Karpas-422 (cell line): Measurements from ENCODE around the gene NR1H2. TPM values are rescaled to one million over a fixed set of nuclear protein-coding genes. Genes with fewer than 3 reads are reported as not detected.

ENCODE experiments used
- DNase-seq: peaks from one replicate; pipeline ENCODE4 v3.0.0-alpha.2; 2015
- H2AFZ ChIP-seq: fragments of 200-600 bp; sonication (generic); 2 replicates; pipeline ENCODE4 v1.6.1; 2014; ENCODE audit warnings: antibody characterized with exemption, low read length, mixed read lengths
- H3K27ac ChIP-seq: fragments of 200-600 bp; sonication (generic); 2 replicates; pipeline ENCODE4 v1.5.1; 2014; ENCODE audit warnings: mild to moderate bottlenecking, low read length, moderate library complexity
- H3K27me3 ChIP-seq: fragments of 200-600 bp; sonication (generic); 2 replicates; pipeline ENCODE4 v1.6.1; 2014; ENCODE audit warnings: low read length, mixed read lengths
- H3K36me3 ChIP-seq: fragments of 200-600 bp; sonication (generic); 2 replicates; pipeline ENCODE4 v1.6.1; 2014; ENCODE audit warnings: low read length, mixed read lengths; ENCODE audit not compliant: insufficient read depth
- H3K4me1 ChIP-seq: fragments of 200-600 bp; sonication (generic); 2 replicates; pipeline ENCODE4 v1.6.1; 2014; ENCODE audit warnings: mild to moderate bottlenecking, low read length, mixed read lengths
- H3K4me2 ChIP-seq: fragments of 200-600 bp; sonication (generic); 2 replicates; pipeline ENCODE4 v1.6.1; 2014; ENCODE audit warnings: low read length, low read depth, mild to moderate bottlenecking; ENCODE audit not compliant: poor library complexity, severe bottlenecking
- H3K4me3 ChIP-seq: fragments of 200-600 bp; sonication (generic); 2 replicates; pipeline ENCODE4 v1.5.1; 2014; ENCODE audit warnings: mild to moderate bottlenecking, antibody characterized with exemption, low read length, mixed read lengths
- H3K79me2 ChIP-seq: fragments of 200-600 bp; sonication (generic); 2 replicates; pipeline ENCODE4 v1.6.1; 2014; ENCODE audit warnings: mild to moderate bottlenecking, low read length, mixed read lengths
- H3K9ac ChIP-seq: fragments of 200-600 bp; sonication (generic); 2 replicates; pipeline ENCODE4 v1.6.0; 2014; ENCODE audit warnings: low read length
- H3K9me2 ChIP-seq: fragments of 200-600 bp; sonication (generic), shearing (Covaris generic); replicated peaks from 2 replicates; pipeline ENCODE4 v1.6.0; 2014; ENCODE audit warnings: mild to moderate bottlenecking, low read length, moderate library complexity; ENCODE audit not compliant: insufficient read depth
- H3K9me3 ChIP-seq: fragments of 300-700, 200-600 bp; sonication (generic); 2 replicates; pipeline ENCODE4 v1.6.1; 2014; ENCODE audit warnings: low read length, mixed read lengths
- H4K20me1 ChIP-seq: fragments of 200-600 bp; sonication (generic); 2 replicates; pipeline ENCODE4 v1.6.1; 2014; ENCODE audit warnings: mild to moderate bottlenecking, antibody characterized with exemption, low read length, low read depth; ENCODE audit not compliant: insufficient read depth
- total RNA-seq: library from RNA; depleted of rRNA; stranded (reverse); fragments of >200 nt; shearing (Covaris generic); gene quantifications from 2 replicates; pipeline ENCODE4 v1.2.3, GENCODE V29; 2014; ENCODE audit warnings: low replicate concordance

Gene NR1H2
- total RNA-seq, 1 experiment from 2014 or later, result 68.2 TPM

DNA sequence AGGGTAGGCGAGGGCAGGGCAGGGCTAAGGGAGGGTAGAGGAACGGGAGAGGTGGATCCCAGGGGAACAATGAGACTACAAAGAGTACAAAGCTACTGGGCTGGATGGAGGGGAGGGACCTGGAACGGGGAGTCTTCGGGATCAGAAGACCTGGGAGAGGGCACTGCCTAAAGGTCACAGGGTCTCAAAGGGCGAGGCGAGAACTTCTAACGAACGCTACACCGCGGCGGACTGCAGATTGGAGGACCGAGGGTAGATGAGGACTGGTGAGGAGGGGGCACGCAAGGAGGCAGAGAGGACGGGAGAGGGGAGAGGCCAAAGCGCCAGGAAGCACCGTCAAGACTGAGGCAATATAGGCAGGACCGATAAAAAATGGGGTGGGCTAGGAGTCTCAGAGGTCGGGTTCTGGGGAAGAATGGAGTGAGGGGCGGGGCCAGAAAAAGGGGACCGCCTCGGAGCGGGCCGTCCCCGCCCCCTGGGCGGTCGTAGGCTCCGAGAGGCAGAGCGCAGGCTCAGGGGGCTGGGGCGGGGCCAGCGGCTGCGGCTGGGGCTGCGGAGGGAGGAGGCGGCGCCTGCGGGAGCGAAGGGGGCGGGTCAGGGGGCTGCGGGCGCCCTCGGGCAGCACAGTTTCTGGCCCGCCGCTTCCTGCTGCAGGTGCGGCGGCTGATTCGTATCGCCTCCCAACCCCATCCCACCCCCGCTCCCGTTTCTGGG lies 45.7 kb upstream of the NR1H2 start:
- peak overlapping the region; percentile 92 for H3K27ac ChIP-seq
- H3K4me3 ChIP-seq, result peak overlapping the region; percentile 63

DNA sequence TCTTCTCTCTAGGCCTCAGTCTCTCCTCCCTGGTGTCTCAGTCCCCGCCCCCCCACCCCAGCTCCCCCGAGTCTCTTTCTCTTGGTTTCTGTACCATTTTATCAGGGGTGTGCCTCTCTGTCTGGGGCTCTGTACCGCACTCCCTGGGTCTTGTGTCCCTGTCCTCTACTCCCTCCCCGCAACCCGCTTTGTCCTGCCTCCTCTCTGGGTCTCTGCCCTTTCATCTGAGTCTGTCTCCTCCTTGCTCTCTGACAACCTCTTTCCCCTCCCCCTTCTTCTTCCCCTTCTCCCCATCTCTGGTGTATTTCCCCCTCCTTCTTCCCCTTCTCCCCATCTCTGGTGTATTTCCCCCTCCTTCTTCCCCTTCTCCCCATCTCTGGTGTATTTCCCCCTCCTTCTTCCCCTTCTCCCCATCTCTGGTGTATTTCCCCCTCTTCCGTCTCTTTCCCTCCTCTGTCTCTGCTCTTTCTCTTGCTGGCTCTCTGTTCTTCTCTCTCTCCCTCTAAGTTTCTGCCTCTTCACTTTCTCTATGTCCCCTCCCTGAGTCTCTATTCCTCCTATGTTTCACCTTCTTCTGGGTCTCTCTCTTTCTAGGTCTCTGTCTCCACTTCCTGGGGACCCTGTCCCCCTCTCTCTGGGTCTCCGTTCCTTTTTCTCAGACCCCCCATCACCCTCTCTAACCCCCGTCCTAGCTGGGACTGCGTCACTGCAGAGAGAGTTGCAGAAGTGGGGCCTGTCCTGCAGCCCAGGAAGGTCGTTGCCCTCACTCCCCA lies 44.9 kb upstream of the NR1H2 start:
- H3K36me3 ChIP-seq, result peaks cover 23% of the 10 kb centered on the region
- peak overlapping the region; percentile 77 for H3K9ac ChIP-seq
- H3K79me2 ChIP-seq, result no peaks in the 10 kb centered on the region
- H3K9me3 ChIP-seq, result no peaks in the 10 kb centered on the region
- peak overlapping the region; percentile 92 for H3K27ac ChIP-seq
- peaks cover 85% of the 10 kb centered on the region for H3K4me1 ChIP-seq
- H2AFZ ChIP-seq, result no peak overlapping the region
- H4K20me1 ChIP-seq, result peaks cover 22% of the 10 kb centered on the region
- no peaks in the 10 kb centered on the region for H3K27me3 ChIP-seq
- peak overlapping the region; percentile 56 for H3K4me3 ChIP-seq
- peak; percentile 84 for DNase-seq
- H3K9me2 ChIP-seq, result no peaks in the 10 kb centered on the region
- H3K4me2 ChIP-seq, result peak overlapping the region; percentile 71

More for the DNA sequence above, 45.7 kb upstream of the NR1H2 start:
- no peaks in the 10 kb centered on the region for H3K27me3 ChIP-seq
- H3K4me2 ChIP-seq, result peak overlapping the region; percentile 71
- H2AFZ ChIP-seq, result no peak overlapping the region
- peaks cover 29% of the 10 kb centered on the region for H4K20me1 ChIP-seq
- H3K79me2 ChIP-seq, result no peaks in the 10 kb centered on the region
- H3K36me3 ChIP-seq, result peaks cover 16% of the 10 kb centered on the region
- H3K9me3 ChIP-seq, result no peaks in the 10 kb centered on the region
- peak overlapping the region; percentile 77 for H3K9ac ChIP-seq
- DNase-seq, result peak; percentile 99
- H3K4me1 ChIP-seq, result peaks cover 86% of the 10 kb centered on the region
- no peaks in the 10 kb centered on the region for H3K9me2 ChIP-seq

DNA sequence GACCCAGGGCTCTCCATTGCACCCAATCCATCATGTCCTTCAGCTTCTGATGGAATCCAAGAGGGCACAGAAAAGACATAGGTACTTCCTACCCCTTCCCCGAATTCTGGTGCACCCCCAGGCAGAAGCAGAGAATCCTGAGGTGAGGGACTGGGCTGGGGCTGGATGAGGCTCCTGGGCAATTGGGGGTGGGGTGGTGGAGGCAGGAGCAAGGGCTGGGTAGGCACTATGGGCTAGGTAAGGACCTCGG lies 44.3 kb upstream of the NR1H2 start:
- Histone ChIP-seq H3K4me3 (peak overlapping the region; percentile 56), H3K27ac (peak overlapping the region; percentile 92), H4K20me1 (peaks cover 20% of the 10 kb centered on the region), H3K36me3 (peaks cover 28% of the 10 kb centered on the region), H3K79me2 (no peaks in the 10 kb centered on the region), H3K4me2 (peak overlapping the region; percentile 71), H3K27me3 (no peaks in the 10 kb centered on the region), H3K9ac (peak overlapping the region; percentile 77), H2AFZ (no peak overlapping the region), H3K4me1 (peaks cover 85% of the 10 kb centered on the region), H3K9me3 (no peaks in the 10 kb centered on the region), H3K9me2 (no peaks in the 10 kb centered on the region)
- peak; percentile 67 for DNase-seq

DNA sequence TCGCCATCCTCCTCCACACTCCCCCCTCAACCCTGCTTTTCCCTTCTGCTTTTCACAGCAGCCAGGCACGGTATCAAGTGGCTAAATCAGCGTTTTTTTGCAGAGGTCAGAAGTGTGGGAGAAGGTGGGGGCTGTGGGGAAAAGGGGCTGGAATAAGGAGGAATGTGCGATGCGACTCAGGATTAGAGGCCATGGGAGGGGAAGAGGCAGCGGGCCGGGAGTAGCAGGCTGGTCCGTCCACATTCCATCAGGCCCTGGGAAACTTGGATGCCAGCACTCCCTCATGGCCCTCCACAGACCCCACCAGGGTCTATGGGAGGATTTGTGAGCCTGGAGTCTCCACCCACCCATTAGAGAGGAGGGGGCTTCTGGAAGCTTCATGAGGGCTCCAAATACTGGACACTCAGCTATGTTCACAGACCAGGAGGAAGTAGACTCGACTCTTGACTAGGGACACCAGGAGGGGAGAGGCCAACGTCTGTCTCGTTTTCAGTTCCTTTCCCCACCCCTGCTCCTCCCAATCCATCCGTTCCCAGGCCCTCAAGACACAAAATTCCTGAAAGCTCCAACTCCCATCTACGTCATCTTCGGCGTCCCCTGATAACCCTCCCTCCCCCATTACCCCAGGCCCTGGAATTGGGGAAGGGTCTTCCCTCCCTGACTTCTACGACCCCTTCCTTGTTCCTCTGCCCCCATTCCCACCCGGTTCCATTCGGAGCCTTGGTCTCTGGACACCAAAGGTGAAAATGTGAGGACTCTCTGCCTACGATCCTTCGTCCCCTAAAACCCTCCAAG lies 43.8 kb upstream of the NR1H2 start:
- Histone ChIP-seq H3K4me3 (peak overlapping the region; percentile 56), H3K4me1 (peaks cover 85% of the 10 kb centered on the region), H3K9me3 (no peaks in the 10 kb centered on the region), H3K4me2 (peak overlapping the region; percentile 71), H4K20me1 (peaks cover 18% of the 10 kb centered on the region; the same call in 1 of the 2 replicates), H3K27ac (peak overlapping the region; percentile 92), H3K36me3 (peaks cover 32% of the 10 kb centered on the region), H3K79me2 (0 out of 2 replicates have a peak, but pooled peaks cover under 1% of the 10 kb centered on the region), H3K9ac (peak overlapping the region; percentile 77), H3K27me3 (no peaks in the 10 kb centered on the region), H3K9me2 (no peaks in the 10 kb centered on the region), H2AFZ (no peak overlapping the region)
- DNase-seq, result peak; percentile 69

DNA sequence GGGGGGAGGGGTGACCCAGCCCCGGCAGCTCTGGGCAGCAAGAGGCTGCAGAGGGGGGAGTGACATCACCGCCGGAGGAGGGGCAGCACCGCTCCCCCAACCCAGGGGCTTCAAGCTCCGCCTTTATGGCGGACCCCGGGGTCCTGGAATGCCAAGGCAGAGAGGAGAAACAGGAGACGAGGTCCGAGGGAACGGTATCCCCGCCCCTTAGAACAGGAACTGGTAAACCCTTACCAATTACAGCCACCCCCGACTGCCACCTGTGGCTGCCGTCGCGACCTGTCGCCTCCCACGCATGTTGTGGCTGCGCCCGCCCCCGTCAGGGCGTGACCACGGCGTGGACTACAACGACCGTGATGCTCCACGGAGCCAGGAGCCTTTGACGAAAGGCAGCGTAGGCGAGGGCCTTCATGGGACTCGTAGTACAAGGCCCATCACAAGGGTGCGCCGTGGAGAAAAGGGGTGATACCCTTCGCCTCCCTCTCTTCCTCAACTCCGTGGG lies 43.0 kb upstream of the NR1H2 start:
- H3K36me3 ChIP-seq, result peaks cover 39% of the 10 kb centered on the region
- peak; percentile 94 for DNase-seq
- H2AFZ ChIP-seq, result no peak overlapping the region
- H3K79me2 ChIP-seq, result peaks cover 4% of the 10 kb centered on the region
- peaks cover 83% of the 10 kb centered on the region for H3K4me1 ChIP-seq
- H4K20me1 ChIP-seq, result peaks cover 17% of the 10 kb centered on the region; the same call in 1 of the 2 replicates
- H3K27me3 ChIP-seq, result no peaks in the 10 kb centered on the region
- H3K9ac ChIP-seq, result peak overlapping the region; percentile 77
- peak overlapping the region; percentile 92 for H3K27ac ChIP-seq
- peak overlapping the region; percentile 56 for H3K4me3 ChIP-seq
- H3K9me3 ChIP-seq, result no peaks in the 10 kb centered on the region
- H3K4me2 ChIP-seq, result peak overlapping the region; percentile 71
- H3K9me2 ChIP-seq, result no peaks in the 10 kb centered on the region

DNA sequence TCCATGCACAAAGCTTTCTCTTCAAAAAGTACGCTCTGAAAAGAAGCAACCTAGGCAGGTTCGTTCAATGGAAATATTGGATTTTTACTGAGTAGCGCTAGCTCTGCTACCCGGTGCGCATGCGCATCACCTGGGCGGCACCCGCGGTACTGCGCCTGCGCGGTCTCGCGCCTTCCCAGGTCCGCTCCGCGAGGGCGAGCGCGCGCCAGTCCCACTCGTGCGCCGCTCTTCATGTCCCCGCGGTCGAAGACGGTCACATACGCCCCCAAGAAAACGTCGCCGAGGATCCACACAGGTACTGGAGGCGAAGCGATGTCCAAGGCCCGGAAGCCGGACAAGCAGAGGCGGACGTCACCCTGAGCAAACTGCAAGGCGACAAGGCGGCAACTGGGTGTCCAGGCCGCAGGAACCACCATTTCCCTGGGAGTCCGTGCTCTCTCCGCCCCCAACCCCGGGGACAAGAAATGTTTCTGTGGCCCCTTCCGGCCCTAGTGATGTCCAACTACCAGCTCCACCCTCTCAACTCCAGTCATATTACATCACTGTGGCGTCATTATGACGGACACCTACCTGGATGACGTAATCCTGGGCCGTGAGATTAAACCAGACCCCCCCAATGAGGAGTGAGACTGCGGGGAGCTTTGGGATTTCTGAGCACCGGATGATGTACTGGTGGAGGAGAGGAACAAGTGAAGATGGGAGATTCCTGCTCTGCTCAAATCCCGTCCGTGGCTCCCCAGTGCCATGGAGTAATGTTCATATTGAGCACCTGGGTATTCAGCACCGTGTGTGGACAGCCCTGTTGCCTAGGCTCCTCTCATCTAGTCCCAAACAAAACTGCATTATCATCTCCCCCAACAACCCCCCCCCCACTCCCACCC lies 42.3 kb upstream of the NR1H2 start:
- peak overlapping the region; percentile 77 for H3K9ac ChIP-seq
- H3K9me3 ChIP-seq, result no peaks in the 10 kb centered on the region
- H4K20me1 ChIP-seq, result peaks cover 17% of the 10 kb centered on the region; the same call in 1 of the 2 replicates
- no peaks in the 10 kb centered on the region for H3K9me2 ChIP-seq
- H2AFZ ChIP-seq, result no peak overlapping the region
- H3K4me1 ChIP-seq, result peaks cover 81% of the 10 kb centered on the region
- H3K79me2 ChIP-seq, result peaks cover 10% of the 10 kb centered on the region
- H3K4me2 ChIP-seq, result peak overlapping the region; percentile 71
- H3K27ac ChIP-seq, result peak overlapping the region; percentile 92
- H3K4me3 ChIP-seq, result peak overlapping the region; percentile 56
- H3K36me3 ChIP-seq, result peaks cover 44% of the 10 kb centered on the region
- peak; percentile 69 for DNase-seq
- H3K27me3 ChIP-seq, result no peaks in the 10 kb centered on the region

DNA sequence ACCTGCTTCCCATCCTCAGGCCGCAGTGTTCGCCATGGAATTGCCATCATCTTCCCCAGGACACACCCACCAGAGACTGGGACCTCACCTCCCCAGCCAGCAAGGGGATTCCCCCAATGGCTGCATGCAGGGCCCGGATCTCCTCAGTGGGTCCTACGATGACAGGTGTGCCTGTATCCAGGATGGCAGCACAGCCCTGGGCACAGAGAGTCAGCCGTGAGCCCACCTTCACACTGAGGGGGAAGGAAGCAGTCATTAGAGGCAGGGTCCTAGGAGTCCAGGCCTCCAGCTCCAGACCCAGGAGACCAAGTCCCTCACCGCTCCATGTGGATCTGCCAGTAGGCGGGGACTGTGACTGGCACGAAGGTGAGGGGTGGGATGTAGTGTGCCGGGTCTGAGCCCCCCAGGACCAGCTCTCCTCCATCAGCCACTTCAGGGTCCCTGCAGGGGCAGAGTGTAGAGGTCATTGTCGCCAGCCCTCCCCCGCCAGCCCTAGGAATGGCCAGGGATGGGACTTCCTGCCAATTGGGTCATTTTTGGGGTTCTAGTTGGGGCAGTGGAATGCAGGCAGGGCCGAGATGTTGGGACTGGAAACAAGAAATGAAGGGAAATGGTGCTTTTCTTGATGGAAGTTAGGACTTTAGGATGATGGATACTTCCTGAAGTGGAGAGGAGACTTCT lies 41.4 kb upstream of the NR1H2 start:
- DNase-seq, result no peak
- Histone ChIP-seq H4K20me1 (peaks cover 26% of the 10 kb centered on the region; the same call in 1 of the 2 replicates), H3K4me2 (peak overlapping the region; percentile 5), H3K27me3 (no peaks in the 10 kb centered on the region), H3K9me3 (no peaks in the 10 kb centered on the region), H3K9ac (no peak overlapping the region), H3K36me3 (peaks cover 53% of the 10 kb centered on the region), H3K4me3 (no peak overlapping the region; the same call in 1 of the 2 replicates), H2AFZ (no peak overlapping the region), H3K79me2 (peaks cover 19% of the 10 kb centered on the region), H3K27ac (peak overlapping the region; percentile 42), H3K9me2 (no peaks in the 10 kb centered on the region), H3K4me1 (peaks cover 85% of the 10 kb centered on the region)
